GM18526 (cell line): ENCODE results near the gene SRL.
A peak's percentile ranks its signal among the peaks of the same experiment; 100 is the strongest.

Source experiments
- POLR2A ChIP-seq: IDR thresholded peaks from 3 replicates; pipeline ENCODE4 v1.6.1; 2011; ENCODE audit not compliant: insufficient read length; ENCODE audit errors: extremely low read depth

SRL gene

GRCh38 chr16:4241928-4242283, at the start of gene SRL:
TSS of gene SRL (minus strand) at chr16:4242080. CDS start at chr16:4242067, 13 bp downstream.
- no peak for TF ChIP-seq POLR2A

DNA sequence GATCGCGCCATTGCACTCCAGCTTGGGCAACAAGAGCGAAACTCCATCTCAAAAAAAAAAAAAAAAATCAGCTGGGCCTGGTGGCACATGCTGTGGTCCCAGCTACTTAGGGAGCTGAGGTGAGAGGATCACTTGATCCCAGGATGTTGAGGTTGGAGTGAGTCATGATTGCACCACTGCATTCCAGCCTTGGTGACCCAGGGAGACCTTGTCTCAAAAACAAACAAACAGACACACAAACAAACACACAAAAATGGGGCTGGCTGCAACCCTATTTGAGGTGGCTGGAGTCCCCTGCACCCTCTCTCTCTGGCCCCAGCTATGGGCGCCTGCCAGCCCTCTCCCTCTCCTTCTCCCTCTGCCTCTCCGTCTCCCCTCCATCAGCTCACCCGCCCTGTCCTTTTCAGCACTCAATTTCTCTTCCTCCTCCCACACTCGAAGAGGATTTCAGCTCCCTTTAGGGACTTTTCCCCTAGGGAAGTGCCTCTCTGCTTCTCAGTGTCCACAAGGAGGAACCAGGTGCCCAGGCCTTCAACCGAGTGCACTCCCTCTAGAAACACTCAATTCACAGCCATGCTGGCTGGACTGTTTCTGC, 48.5 kb upstream of the SRL start:
- TF ChIP-seq POLR2A, result no peak

GRCh38 chr16:4288148-4288921, 46.5 kb upstream of the SRL start:
- TF ChIP-seq POLR2A, result no peak

- TF ChIP-seq POLR2A, result no peak
Measured at GRCh38 chr16:4285167-4285566, 43.3 kb upstream of the SRL start.

- TF ChIP-seq POLR2A, result no peak
Measured at GRCh38 chr16:4283939-4284338, 42.1 kb upstream of the SRL start.

DNA sequence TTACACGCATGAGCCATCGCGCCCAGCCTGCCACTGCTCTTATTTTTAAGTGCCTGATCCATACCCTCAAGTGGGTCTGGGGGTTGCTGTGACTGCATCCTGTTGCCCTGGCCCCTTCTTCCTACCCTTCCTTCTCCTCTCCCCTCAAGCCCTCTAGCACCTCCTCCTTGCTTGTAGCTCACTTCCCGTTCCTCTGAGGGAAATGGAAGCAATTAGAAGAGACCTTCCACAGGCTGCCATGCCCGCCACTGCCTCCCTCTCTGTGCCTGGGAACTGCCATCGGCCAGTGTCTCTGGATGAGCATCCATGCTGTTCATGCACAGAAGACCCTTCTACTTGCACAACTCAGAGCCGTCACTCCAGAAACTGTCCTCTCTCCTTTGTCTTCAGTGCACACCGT, 41.6 kb upstream of the SRL start:
- TF ChIP-seq POLR2A, result no peak

DNA sequence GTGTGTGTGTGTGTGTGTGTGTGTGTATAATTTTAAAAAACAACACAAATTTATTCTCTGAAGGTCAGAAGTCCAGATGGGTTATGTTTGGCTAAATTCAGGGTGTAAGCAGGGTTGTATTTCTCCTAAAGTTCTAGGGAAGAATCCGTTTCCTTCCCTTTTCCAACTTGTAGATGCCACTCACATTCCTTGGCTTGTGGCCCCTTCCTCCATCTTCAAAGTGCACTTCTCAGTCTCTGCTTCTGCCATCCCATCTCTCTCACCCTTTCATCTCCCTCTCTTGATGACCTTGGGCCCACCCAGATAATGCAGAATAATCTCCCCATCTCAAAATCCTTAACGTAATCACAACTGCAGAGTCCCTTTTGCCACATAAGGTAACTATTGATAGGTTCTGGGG, 38.7 kb upstream of the SRL start:
- no peak for TF ChIP-seq POLR2A

- no peak for TF ChIP-seq POLR2A
Measured at GRCh38 chr16:4277987-4278513, 36.2 kb upstream of the SRL start.

DNA sequence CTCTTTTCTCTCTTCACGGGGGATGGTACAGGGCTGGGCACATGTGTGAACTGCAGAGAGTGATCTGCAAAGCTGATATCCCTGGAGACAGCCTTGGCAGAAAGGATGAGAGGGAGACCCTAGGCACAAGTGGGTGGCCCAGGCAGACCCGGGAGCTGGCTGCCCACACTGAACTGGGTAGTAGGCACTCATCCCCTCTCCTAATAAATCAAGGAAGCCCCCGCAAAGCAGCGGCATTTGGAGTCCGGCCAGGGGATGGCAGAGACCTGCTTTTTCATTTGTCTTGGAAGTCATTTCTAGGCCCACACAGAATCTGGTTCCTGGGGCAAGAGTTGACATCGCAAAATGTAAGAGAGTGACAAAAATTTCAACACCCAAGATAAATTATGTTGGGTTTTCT, 34.0 kb upstream of the SRL start:
- no peak for TF ChIP-seq POLR2A

- no peak for TF ChIP-seq POLR2A
Measured at GRCh38 chr16:4273858-4274311, 32.0 kb upstream of the SRL start.

DNA sequence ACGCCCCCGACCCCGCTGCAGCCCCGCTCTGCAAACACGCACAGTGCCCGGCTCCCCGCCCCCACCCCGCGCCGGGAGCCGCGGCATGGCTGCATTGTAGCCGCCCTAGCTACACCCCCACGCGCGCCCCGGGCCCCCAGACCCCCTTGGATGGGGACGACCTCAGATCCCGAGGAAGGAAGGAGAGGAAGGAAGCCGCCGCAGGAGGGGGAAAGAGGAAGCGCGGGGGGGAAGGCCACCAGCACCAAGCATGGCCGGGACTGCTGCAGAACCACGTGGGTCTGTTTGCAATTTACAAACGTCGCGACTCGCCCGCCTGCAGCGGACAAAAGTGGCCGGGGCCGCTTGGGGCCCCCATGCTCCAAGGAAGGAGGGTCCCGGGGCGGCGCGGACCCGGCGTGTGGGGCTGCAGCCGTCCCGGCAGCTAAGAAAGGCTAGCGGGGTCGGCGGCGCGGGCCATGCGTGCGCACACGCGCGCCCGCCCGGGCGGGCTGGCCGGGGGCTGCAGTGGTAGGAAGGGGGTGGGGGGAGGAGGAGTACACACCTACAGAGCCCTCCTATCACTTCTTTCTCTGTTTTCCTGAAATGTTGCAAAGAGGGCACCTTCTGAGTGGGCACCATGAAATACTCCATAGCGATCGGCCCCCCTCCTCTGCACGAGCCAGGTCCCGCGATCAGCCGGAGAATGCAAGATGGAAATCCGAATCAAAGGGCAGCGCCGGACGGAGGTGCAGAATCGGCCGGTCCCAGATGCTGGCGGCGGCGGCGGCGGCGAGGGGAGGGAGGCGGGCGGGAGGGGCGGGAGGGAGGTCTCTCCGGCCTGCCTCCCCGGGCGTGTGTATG, 30.5 kb upstream of the SRL start:
- peak; percentile 40 for TF ChIP-seq POLR2A

DNA sequence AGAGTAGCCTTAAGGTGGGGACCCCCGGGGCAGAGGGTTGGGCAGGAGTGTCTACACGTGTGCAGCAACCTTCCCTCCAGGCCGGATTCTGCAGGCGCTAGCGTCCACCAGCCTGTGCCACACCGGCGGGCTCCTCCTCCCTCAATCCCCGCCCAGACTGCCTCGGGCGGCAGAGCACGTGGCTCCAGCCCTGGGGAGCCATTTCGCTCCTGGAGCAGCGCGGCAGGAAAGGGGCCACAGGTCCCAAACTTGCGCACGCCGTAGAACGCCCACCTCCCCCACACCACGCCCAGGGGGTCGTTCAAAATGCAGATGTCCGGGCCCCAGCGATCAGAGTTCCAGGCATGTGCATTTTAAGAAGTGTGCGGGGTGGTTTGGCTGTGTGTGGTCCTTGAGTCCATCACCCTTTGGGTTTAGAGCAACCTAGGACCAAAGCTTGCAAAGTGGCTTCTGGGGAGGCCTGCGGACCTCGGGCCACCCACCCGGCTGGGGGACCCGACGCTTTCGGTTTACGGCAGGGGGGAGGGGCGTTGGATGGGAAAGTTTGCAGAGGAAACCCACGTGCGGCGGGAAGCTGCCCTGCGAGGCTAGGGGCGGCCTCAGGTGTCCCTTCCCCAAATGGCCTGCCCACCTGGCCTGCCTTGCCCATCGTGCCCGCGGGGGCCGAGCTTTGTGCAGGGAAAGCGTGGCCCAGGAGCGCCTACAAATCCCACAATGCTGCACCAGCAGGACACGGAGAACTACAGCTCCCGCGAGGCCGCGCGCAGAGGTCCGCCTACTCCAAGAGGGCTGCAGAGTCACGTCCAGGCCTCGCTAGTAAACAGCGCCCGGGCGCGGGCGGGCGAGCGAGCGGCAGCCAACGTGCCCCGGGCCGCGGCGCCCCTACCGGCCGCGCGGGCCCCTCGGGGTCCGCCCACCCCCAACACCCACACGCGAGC, 29.6 kb upstream of the SRL start:
- TF ChIP-seq POLR2A, result peak; percentile 74

DNA sequence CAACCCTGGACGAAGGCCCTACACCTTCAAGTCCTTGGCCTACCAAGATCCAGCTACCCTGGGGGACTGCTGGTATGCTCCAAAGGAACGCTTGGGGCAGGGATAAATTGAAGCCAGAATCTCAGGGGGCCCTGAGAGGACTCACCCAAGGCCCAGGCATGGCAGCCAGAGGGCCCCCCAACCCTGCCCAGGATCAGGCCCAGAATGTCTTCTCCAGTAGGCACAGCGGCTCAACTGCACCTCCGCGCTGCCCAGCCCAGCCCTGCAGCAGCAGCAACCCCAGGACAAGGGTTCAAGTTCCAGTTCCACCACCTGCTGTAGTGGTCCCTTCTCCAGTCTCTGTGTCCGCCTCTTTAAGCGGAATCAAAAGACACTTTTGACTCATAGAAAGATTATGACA, 28.7 kb upstream of the SRL start:
- TF ChIP-seq POLR2A, result no peak

- no peak for TF ChIP-seq POLR2A
Measured at GRCh38 chr16:4270091-4270490, 28.2 kb upstream of the SRL start.

DNA sequence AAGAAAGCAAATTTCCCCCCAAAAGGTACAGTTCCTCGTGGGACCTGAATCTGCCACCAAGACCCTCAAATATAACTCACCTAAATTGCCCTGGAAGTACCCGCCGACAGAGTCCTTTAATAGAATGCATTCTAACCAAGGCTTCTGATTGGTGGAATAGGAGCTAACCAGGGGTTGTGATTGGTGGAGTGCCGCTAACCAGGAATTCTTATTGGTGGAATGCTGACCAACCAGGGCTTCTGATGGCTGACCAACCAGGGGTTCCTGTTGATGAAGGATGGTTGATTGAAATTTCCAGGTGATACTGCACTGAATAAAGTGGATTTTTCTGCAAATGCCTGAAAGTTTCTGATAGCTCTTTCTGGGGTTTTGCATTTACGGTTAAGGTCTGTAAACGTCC, 24.5 kb upstream of the SRL start:
- TF ChIP-seq POLR2A, result no peak
